GM19467 (cell line): ENCODE measurements around the gene CYP27B1.

Experiments used
- ATAC-seq: cut with Tn5 transposase; IDR thresholded peaks from one replicate; pipeline ENCODE4 v1.9.1; 2021; ENCODE audit warnings: mild to moderate bottlenecking, moderate library complexity; ENCODE audit not compliant: unreplicated experiment

Gene CYP27B1

GRCh38 chr12:57766464-57767304 lies at the start of gene CYP27B1:
Gene CYP27B1 (minus strand): TSS chr12:57767078. CDS start chr12:57767041, 37 bp downstream.
- no peak for ATAC-seq

- ATAC-seq, result no peak
Measured at GRCh38 chr12:57816001-57816854, 49.4 kb upstream of the CYP27B1 start.

- ATAC-seq, result no peak
Measured at GRCh38 chr12:57815177-57816000, 48.5 kb upstream of the CYP27B1 start.

GRCh38 chr12:57813971-57814772 lies 47.3 kb upstream of the CYP27B1 start:
- ATAC-seq, result no peak

GRCh38 chr12:57813111-57813970 lies 46.5 kb upstream of the CYP27B1 start:
- no peak for ATAC-seq

GRCh38 chr12:57811028-57811755 lies 44.3 kb upstream of the CYP27B1 start:
- ATAC-seq, result no peak

GRCh38 chr12:57810450-57810849 lies 43.6 kb upstream of the CYP27B1 start:
- ATAC-seq, result no peak

GRCh38 chr12:57809425-57809824 lies 42.5 kb upstream of the CYP27B1 start:
- no peak for ATAC-seq

GRCh38 chr12:57808351-57808750 lies 41.5 kb upstream of the CYP27B1 start:
- ATAC-seq, result no peak

GRCh38 chr12:57807285-57807684 lies 40.4 kb upstream of the CYP27B1 start:
- ATAC-seq, result no peak

GRCh38 chr12:57806677-57807076 lies 39.8 kb upstream of the CYP27B1 start:
- no peak for ATAC-seq

- no peak for ATAC-seq
Measured at GRCh38 chr12:57803319-57803893, 36.5 kb upstream of the CYP27B1 start.

- ATAC-seq, result no peak
Measured at GRCh38 chr12:57802607-57803006, 35.7 kb upstream of the CYP27B1 start.

- ATAC-seq, result no peak
Measured at GRCh38 chr12:57800965-57801364, 34.1 kb upstream of the CYP27B1 start.

- no peak for ATAC-seq
Measured at GRCh38 chr12:57797933-57798332, 31.1 kb upstream of the CYP27B1 start.

GRCh38 chr12:57796996-57797395 lies 30.1 kb upstream of the CYP27B1 start:
- ATAC-seq, result no peak

GRCh38 chr12:57795354-57795753 lies 28.5 kb upstream of the CYP27B1 start:
- ATAC-seq, result no peak

- no peak for ATAC-seq
Measured at GRCh38 chr12:57793920-57794319, 27.0 kb upstream of the CYP27B1 start.
